ENCODE data around the gene KCTD17. TPM values are rescaled to one million over a fixed set of nuclear protein-coding genes. Genes with fewer than 3 reads are reported as not detected.

KCTD17 gene
- total RNA-seq, 1 donor from 2014 or later: 31.3 TPM

DNA sequence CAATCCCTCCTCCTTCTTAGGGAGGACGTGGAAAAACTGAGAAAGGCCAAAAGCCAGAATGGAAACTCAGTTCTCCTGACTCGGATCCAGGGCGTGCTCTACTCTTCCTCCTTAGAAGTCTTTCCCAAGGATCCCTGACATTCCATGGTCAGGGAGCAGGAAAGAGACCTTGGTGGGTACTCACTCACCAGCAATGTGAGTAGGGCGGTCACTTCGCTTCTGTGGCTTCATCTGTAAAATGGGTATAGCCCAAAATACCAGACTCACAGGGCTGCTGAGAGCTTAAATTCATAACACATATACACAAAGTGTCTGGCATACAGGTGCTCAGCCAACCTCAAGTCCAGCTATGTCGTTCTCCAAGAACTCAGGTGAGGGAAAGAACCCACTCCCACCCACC is 629 bp upstream of the KCTD17 start:
- no peak overlapping the region for H3K9ac ChIP-seq (ENCODE audit: low read length)
- H2AFZ ChIP-seq (ENCODE audit: low read depth, low read length): no peak overlapping the region
- Mint-ChIP-seq H3K27ac (ENCODE audit: unreplicated experiment) (no peak overlapping the region), H3K9me3 (ENCODE audit: unreplicated experiment) (no peaks in the 10 kb centered on the region), H3K27me3 (ENCODE audit: low read depth, unreplicated experiment) (peaks cover 4% of the 10 kb centered on the region), H3K4me1 (ENCODE audit: low read depth, unreplicated experiment) (peaks cover 4% of the 10 kb centered on the region), H3K4me3 (ENCODE audit: unreplicated experiment) (peak overlapping the region; percentile 82), H3K36me3 (ENCODE audit: low read depth, unreplicated experiment) (peaks cover 9% of the 10 kb centered on the region)
- no peaks in the 10 kb centered on the region for H3K27me3 ChIP-seq (ENCODE audit: insufficient read depth, low read length)
- FAIRE-seq (no peak), DNase-seq (ENCODE audit: low read depth) (no peak)
- H3K36me3 ChIP-seq (ENCODE audit: insufficient read depth, low read length): peaks cover 3% of the 10 kb centered on the region
- no peak for TF ChIP-seq EZH2 (IDR thresholded peaks at IDR 0.05; ENCODE audit: insufficient read depth, low read length)
- TF ChIP-seq, protein P1, sequence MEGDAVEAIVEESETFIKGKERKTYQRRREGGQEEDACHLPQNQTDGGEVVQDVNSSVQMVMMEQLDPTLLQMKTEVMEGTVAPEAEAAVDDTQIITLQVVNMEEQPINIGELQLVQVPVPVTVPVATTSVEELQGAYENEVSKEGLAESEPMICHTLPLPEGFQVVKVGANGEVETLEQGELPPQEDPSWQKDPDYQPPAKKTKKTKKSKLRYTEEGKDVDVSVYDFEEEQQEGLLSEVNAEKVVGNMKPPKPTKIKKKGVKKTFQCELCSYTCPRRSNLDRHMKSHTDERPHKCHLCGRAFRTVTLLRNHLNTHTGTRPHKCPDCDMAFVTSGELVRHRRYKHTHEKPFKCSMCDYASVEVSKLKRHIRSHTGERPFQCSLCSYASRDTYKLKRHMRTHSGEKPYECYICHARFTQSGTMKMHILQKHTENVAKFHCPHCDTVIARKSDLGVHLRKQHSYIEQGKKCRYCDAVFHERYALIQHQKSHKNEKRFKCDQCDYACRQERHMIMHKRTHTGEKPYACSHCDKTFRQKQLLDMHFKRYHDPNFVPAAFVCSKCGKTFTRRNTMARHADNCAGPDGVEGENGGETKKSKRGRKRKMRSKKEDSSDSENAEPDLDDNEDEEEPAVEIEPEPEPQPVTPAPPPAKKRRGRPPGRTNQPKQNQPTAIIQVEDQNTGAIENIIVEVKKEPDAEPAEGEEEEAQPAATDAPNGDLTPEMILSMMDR (IDR thresholded peaks at IDR 0.05; ENCODE audit: insufficient read depth, low read depth, low read length): no peak
- H3K79me2 ChIP-seq (ENCODE audit: insufficient read depth, low read length): peaks cover 8% of the 10 kb centered on the region
- H3K4me1 ChIP-seq (ENCODE audit: insufficient read depth, low read length): peaks cover 5% of the 10 kb centered on the region
- H3K9me3 ChIP-seq (ENCODE audit: insufficient read depth, low read depth, low read length): no peaks in the 10 kb centered on the region
- H3K27ac ChIP-seq (ENCODE audit: low read depth, low read length): no peak overlapping the region
- no peak overlapping the region for H3K4me3 ChIP-seq (ENCODE audit: insufficient read depth, low read depth, low read length)
- peak overlapping the region; percentile 98 for H3K4me2 ChIP-seq (ENCODE audit: low read length)
- H4K20me1 ChIP-seq (ENCODE audit: insufficient read depth, low read length): peaks cover 23% of the 10 kb centered on the region

DNA sequence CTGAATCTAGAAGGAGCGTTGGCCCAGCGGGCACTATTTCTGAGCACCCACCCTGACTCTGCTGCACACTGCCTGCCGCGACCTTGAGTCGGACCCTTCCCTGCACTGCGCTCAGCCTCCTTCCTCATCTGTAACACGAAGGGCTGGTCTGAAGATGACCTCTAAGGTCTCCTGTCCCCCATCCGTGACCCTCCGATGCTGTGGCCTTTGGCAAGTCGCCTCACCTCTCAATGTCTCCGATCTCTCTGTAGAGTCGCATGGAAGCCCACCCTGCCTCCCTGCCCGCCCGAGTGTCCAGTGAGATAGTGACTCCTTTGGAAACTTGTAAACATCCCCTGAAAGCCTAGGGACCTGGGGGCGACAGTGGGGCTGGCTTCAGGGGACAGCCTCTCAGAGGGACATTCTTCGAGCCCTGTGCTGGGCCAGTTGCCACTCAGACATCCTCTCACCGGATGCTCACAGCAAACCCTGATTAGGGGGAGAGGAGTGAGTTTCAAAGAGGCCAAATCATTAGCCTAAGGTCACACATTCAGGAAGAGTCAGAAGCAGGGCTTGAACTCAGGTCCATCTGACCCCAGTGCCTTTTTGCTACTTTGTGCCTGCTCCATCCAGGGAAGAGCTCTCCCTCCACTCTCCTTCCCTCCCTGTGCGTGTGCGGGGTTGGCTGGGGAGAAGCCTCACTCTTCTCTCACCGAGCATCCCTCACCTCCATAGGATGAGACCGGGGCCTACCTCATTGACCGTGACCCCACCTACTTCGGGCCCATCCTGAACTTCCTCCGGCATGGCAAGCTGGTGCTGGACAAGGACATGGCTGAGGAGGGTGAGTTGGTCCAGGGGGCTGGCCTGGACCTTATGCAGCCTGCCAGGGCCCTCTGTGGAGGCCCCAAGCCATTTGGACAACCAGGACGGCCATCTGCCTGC is 1.1 kb downstream of the KCTD17 start:
- no peak overlapping the region for H3K27ac Mint-ChIP-seq (ENCODE audit: unreplicated experiment)
- FAIRE-seq (no peak), DNase-seq (ENCODE audit: low read depth) (no peak)
- H3K27me3 Mint-ChIP-seq (ENCODE audit: low read depth, unreplicated experiment): peaks cover 4% of the 10 kb centered on the region
- Histone ChIP-seq H3K27me3 (ENCODE audit: insufficient read depth, low read length) (no peaks in the 10 kb centered on the region), H3K79me2 (ENCODE audit: insufficient read depth, low read length) (peaks cover 8% of the 10 kb centered on the region), H3K27ac (ENCODE audit: low read depth, low read length) (no peak overlapping the region), H4K20me1 (ENCODE audit: insufficient read depth, low read length) (peaks cover 25% of the 10 kb centered on the region), H2AFZ (ENCODE audit: low read depth, low read length) (peak overlapping the region; percentile 91), H3K9me3 (ENCODE audit: insufficient read depth, low read depth, low read length) (no peaks in the 10 kb centered on the region), H3K4me3 (ENCODE audit: insufficient read depth, low read depth, low read length) (peak overlapping the region; percentile 72), H3K9ac (ENCODE audit: low read length) (peak overlapping the region; percentile 82), H3K4me1 (ENCODE audit: insufficient read depth, low read length) (peaks cover 5% of the 10 kb centered on the region), H3K36me3 (ENCODE audit: insufficient read depth, low read length) (peaks cover 3% of the 10 kb centered on the region), H3K4me2 (ENCODE audit: low read length) (peak overlapping the region; percentile 98)
- peaks cover 19% of the 10 kb centered on the region for H3K36me3 Mint-ChIP-seq (ENCODE audit: low read depth, unreplicated experiment)
- H3K9me3 Mint-ChIP-seq (ENCODE audit: unreplicated experiment): no peaks in the 10 kb centered on the region
- peak overlapping the region; percentile 85 for H3K4me3 Mint-ChIP-seq (ENCODE audit: unreplicated experiment)
- no peak for TF ChIP-seq EZH2 (IDR thresholded peaks at IDR 0.05; ENCODE audit: insufficient read depth, low read length)
- TF ChIP-seq, protein P1 (IDR thresholded peaks at IDR 0.05; ENCODE audit: insufficient read depth, low read depth, low read length): no peak
- H3K4me1 Mint-ChIP-seq (ENCODE audit: low read depth, unreplicated experiment): peaks cover 4% of the 10 kb centered on the region

Data from astrocyte (in vitro differentiated cells and primary cell).